Stimulated activated CD8-positive, alpha-beta memory T cell treated with anti-CD3 and anti-CD28 coated beads, Interleukin-7, amount 100 ng/mL, for 24 hours (primary cell): ENCODE results near the gene CYS1.

Experiments used
- DNase-seq: peaks from one replicate; pipeline ENCODE4 v3.0.0-alpha.2; 2020; ENCODE audit warnings: low read depth

Gene CYS1

GRCh38 chr2:10071595-10071994 lies 8.6 kb downstream of the CYS1 start:
- DNase-seq = no peak

DNA sequence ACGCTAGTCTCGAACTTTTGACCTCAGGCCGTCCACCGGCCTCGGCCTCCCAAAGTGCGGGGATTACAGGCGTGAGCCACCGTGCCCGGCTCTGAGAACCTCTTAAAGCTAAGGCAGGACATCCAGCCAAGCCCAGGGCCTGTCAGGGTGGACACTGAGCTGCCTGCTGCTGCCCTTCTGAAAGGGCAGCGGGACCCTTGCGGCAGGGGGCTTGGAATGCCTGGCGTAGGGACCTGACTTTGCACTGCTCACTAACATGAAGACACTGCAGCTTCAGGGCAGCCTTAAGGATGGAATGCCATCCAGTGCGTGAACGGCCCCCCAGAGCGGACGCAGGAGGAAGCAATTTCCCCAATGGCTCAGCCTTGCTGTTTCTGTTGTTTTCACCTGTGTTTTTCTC lies 9.0 kb downstream of the CYS1 start:
- DNase-seq = no peak

- no peak for DNase-seq
These were observed 12.3 kb downstream of the CYS1 start for GRCh38 chr2:10067881-10068280.

DNA sequence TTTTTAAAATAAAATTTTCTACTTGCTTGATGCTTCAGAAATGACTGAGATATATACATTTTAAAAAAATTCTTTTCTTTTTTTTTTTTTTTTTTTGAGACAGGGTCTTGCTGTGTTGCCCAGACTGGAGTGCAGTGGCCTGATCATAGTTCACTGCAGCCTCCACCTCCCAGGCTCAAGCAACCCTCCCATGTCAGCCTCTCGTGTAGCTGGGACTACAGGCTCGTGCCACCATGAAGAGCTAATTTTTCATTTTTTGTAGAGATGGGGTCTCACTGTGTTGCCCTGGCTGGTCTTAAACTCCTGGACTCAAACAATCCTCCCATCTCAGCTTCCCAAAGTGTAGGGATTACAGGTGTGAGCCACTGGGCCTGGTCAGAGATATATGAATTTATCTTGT lies 12.9 kb downstream of the CYS1 start:
- DNase-seq = no peak

DNA sequence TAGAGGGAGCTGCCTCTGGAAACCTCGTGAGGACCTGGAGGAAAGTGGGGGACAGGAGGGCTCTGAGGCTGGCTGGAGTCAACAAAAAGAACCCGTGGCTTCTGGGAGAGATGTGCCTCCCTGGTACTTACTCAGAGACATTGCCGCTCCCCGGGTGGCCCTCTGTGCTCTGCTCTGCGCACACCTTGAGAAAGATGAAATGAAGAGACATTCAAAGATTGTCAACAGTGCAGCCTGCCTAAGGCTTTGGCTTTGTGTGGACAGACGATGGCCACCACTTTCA lies 14.5 kb downstream of the CYS1 start:
- DNase-seq = no peak

- DNase-seq = no peak
These were observed 15.1 kb downstream of the CYS1 start for GRCh38 chr2:10064932-10065772.

DNA sequence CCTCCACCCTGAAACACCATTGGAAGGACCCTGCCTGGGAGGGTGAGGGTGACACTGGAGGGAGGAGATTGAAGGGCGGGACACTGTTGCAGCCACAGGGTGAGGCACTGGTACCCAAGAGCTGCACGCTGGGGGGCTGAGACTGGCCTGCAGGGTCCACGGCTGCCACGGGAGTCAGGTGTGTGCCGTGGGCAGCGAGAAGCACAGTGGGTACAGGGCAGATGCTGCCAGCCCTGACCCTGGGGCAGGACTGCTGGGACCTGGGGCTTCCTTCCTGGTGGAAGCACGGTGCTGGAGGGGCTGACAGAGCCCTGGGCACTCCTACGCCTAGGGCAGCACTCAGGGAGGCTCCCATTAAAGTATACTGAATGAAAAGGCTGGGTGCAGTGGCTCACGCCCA lies 16.6 kb downstream of the CYS1 start:
- no peak for DNase-seq

- no peak for DNase-seq
These were observed 17.3 kb downstream of the CYS1 start for GRCh38 chr2:10062931-10063365.

- no peak for DNase-seq
These were observed 18.8 kb downstream of the CYS1 start for GRCh38 chr2:10061221-10061925.

DNA sequence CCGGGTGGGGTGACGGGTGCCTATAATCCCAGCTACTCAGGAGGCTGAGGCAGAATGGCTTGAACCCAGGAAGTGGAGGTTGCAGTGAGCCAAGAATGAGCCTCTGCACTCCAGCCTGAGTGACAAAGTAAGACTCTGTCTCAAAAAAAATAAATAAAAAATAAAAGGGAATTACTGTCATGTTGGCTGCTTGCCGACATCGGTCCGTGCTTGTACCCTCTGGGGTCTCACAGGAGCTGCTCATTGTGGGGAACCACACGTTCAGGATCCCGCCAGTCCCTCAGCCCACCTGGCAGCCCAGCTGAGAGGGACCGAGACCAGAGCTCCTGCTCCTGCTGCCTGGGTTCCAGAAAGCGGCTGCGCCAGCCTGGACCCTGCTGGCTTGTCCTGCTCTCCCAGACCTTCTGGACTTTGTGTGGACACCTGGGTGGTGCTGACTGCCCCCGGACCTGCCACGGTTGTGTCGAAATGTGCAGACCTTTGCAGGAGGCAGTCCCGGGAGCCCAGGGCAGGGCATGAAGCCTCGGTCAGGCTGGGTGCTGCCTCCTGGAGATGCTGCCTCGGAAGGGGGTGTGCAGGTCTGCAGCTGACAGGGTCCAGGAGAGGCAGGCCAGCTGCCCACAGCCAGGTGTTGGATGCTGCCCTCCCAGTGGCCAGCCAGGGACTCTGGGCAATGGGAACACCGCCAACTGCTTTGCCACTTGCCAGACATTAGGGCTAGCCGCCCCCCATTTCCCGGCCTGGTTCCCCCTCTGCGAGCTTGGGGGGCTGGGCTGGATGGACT lies 20.5 kb downstream of the CYS1 start:
- no peak for DNase-seq

- no peak for DNase-seq
These were observed 21.2 kb downstream of the CYS1 start for GRCh38 chr2:10059016-10059351.

DNA sequence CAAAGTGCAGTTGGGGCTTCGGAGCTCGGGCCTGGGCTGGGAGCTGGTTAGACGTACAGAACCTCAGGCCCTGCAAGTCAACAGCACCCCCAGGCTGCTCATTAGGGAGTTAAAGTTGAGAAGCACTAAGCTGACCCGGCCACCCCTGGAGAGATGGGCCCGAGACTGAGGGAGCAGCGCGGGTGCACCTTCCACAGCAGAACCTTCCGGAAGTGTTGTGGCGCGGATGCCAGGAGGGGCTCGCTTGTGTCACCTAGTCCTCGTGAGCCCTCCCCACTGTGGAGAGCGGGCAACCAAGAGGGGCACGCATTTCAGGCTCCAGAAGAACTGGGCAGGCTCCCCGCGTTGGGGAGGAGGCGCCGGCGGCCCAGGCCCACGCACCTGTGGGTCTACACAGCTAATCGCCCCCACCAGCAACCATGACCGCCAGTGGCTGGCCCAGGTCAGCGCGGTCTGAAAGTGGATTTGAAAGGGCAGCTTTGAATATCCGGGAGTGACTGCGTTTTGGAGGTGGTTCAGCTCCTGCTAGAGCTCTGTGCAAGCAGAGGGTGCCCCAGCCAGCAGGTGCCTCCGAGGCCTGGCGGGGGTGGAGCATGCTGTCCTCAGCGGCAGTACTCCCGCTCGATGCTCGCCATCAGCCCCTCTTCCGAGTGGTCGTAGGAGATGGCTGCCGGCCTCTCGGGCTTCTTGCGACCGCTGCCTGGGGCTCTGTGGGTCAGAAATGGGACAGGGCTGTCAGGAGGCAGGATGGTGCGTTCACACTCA lies 21.8 kb downstream of the CYS1 start:
- no peak for DNase-seq

DNA sequence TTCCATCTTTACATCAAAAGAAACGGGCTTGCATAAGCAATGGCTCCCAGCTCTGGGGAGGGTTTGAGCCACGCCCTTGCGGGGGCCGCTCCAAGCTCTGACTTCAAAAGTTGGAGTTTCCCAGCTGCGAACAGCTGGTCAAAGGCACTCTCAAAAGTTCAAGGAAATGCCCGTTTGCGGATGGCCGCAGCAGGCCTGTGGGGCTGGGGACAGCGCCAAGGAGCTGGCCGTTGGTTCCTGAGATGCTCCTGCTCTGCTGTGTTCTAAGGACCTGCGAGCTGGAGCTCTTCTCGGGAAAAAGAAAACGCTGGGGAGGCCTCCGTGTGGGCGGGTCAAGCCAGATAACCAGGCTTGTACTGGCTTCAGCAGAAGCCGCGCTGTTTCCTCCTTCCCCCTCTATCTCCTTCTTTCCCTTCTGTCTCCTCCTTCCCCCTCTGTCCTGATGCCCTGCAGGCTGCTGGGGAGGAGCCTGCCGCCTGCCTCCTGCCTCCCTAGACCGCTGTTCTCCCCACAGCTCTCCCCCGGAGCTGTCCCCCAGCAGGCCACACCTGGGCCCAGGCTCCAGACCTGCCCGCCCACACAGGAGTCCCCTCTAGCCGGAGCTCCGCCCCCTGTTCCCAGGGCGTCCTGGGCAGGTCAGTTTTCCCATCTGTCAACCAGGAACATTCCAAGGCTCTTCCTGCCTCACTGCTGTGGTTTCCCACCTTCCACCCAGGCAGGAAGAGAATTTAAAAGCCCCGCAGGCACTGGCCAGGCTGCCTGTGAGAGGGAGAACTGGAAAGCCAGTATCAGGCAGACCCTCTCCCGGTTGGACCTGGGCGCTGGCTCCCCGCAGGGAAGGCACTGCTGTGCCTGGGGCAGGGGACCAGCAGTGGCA lies 22.7 kb downstream of the CYS1 start:
- no peak for DNase-seq

DNA sequence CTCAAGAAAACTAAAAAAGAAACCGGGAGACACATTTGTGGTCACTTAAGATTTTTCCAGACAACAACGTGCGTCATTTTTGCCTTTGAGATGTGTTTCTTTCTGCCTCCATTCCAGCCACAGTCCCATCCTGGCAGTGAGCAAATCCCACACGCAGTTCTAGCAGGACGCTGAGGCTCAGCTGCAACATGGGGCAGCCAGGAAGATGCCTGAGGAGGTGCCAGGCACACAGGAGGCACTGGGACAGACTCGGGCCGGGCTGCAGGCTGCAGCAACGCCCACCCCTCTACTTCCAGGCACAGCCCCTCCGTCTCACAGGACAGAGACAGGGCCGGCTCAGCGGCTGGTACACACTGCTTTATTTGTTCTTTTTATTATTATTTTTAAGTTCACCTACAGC lies 23.8 kb downstream of the CYS1 start:
- DNase-seq = no peak

- no peak for DNase-seq
These were observed 25.2 kb downstream of the CYS1 start for GRCh38 chr2:10054976-10055375.

GRCh38 chr2:10054424-10054823 lies 25.8 kb downstream of the CYS1 start:
- DNase-seq = no peak

DNA sequence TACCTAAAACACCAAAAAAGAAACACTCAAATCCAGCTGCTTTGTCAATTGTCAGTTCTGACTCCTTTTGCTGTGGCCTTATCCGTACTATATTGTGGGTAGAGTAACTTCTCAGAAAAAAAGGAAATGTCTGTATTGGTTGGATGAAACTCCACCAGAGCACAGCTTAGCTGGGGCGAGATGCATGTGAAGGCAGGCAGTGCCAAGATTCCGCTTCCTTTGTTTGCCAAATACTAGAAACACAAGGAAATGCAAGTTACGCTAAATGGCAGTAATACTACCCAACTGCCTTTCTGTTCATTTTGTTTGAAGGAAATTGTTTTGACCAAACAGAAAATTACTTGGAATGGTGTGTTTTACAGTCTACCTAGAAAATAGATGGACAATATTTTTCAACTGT lies 26.9 kb downstream of the CYS1 start:
- no peak for DNase-seq

GRCh38 chr2:10052216-10052615 lies 28.0 kb downstream of the CYS1 start:
- DNase-seq = no peak

DNA sequence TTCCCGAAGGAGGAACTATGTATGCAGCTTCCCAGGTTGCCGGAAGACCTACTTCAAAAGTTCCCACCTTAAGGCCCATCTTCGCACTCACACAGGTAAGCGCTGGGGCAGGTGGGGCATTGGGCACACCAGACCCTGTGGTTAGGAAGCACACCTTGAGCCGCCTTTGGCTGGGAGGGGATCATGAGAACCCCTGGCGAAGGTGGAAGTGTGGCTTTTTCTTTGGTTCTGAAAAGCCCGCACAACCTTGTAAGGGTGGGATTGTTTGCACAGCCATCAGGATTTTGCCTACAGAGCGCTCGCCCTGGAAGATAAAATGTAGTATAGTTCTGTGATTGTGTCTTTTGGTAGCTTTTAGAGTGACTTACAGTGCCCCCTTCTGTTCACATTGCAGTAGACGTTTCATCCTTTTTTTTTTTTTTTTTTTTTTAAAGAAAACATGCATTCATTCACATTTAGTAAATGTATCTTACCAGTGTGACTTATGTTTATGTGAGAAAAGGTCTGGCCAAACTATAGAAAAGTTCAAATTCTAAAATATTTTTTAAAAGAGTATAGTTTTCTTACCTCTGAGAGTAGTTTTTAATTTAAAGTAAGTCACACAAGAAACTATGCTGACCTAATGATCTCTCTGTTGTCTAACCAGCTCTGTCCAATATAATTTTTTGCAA lies 31.6 kb downstream of the CYS1 start:
- DNase-seq = no peak

- DNase-seq = no peak
These were observed 32.4 kb downstream of the CYS1 start for GRCh38 chr2:10047616-10048500.
